HEK293T (cell line): ENCODE measurements around the gene ZNF536.

ENCODE experiments used
- ARNT ChIP-seq: fragments of 450-650 bp; IDR thresholded peaks from 2 replicates; pipeline ENCODE4 v1.6.1; 2017; ENCODE audit warnings: mild to moderate bottlenecking
- BHLHE40 ChIP-seq: fragments of 450-650 bp; IDR thresholded peaks from 2 replicates; pipeline ENCODE4 v1.6.1; 2016; ENCODE audit warnings: mild to moderate bottlenecking, moderate library complexity, borderline replicate concordance
- CTBP1 ChIP-seq: fragments of 450-650 bp; IDR thresholded peaks from 2 replicates; pipeline ENCODE4 v1.6.1; 2016; ENCODE audit warnings: borderline replicate concordance
- ELF4 ChIP-seq: fragments of 450-650 bp; IDR thresholded peaks from 2 replicates; pipeline ENCODE4 v1.6.1; 2017; ENCODE audit warnings: antibody characterized with exemption
- FOXA1 ChIP-seq: fragments of 450-650 bp; IDR thresholded peaks from 2 replicates; pipeline ENCODE4 v1.6.1; 2016; ENCODE audit warnings: mild to moderate bottlenecking
- FOXM1 ChIP-seq: fragments of 450-650 bp; IDR thresholded peaks from 2 replicates; pipeline ENCODE4 v1.6.1; 2017; ENCODE audit warnings: mild to moderate bottlenecking, borderline replicate concordance
- L3MBTL2 ChIP-seq: fragments of 450-650 bp; conservative IDR thresholded peaks from 2 replicates; pipeline ENCODE4 v1.6.1; 2016; ENCODE audit warnings: mild to moderate bottlenecking
- LEF1 ChIP-seq: fragments of 450-650 bp; IDR thresholded peaks from 2 replicates; pipeline ENCODE4 v1.6.1; 2017; ENCODE audit warnings: mild to moderate bottlenecking, borderline replicate concordance
- NFRKB ChIP-seq: fragments of 450-650 bp; IDR thresholded peaks from 2 replicates; pipeline ENCODE4 v1.6.1; 2016; ENCODE audit warnings: mild to moderate bottlenecking, moderate library complexity
- SP1 ChIP-seq: fragments of 450-650 bp; IDR thresholded peaks from 2 replicates; pipeline ENCODE4 v1.6.1; 2017
- SUZ12 ChIP-seq: fragments of 450-650 bp; IDR thresholded peaks from 2 replicates; pipeline ENCODE4 v1.6.1; 2016; ENCODE audit warnings: mild to moderate bottlenecking
- TARDBP ChIP-seq: fragments of 450-650 bp; IDR thresholded peaks from 2 replicates; pipeline ENCODE4 v1.6.1; 2016
- ZNF384 ChIP-seq: fragments of 450-650 bp; IDR thresholded peaks from 2 replicates; pipeline ENCODE4 v1.6.1; 2016
- TF ChIP-seq, protein P1 (sequence below): fragments of 450-650 bp; IDR thresholded peaks from 2 replicates; pipeline ENCODE4 v1.6.1; 2016

DNA sequence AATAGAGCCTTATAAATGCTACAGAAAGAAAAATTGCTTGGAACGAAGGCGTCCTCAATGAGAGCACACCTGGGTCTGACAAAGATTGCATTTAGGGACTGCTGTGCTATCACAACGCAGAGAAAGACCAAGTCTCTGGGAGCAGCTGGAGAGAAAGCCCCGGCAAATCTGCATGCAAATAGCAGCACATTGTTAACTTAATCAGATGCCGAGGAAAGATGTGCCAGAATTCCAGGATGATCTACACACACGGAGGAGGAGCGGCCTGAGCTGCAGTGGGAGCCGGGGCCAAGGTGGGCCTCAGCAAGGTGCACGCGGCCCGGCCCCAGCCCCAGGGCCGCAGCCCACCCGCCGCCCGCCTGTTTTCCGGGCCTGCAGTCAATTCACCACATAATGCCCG is 1.4 kb downstream of the ZNF536 start:
- no peak for TF ChIP-seq SUZ12
- TF ChIP-seq LEF1, result no peak
- TF ChIP-seq TARDBP, result no peak
- no peak for TF ChIP-seq FOXM1
- no peak for TF ChIP-seq ARNT
- TF ChIP-seq BHLHE40, result no peak
- no peak for TF ChIP-seq ELF4
- TF ChIP-seq CTBP1, result no peak
- TF ChIP-seq NFRKB, result no peak
- TF ChIP-seq L3MBTL2, result no peak
- TF ChIP-seq FOXA1, result no peak
- TF ChIP-seq, protein P1, sequence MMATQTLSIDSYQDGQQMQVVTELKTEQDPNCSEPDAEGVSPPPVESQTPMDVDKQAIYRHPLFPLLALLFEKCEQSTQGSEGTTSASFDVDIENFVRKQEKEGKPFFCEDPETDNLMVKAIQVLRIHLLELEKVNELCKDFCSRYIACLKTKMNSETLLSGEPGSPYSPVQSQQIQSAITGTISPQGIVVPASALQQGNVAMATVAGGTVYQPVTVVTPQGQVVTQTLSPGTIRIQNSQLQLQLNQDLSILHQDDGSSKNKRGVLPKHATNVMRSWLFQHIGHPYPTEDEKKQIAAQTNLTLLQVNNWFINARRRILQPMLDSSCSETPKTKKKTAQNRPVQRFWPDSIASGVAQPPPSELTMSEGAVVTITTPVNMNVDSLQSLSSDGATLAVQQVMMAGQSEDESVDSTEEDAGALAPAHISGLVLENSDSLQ, result no peak
- TF ChIP-seq ZNF384, result no peak
- TF ChIP-seq SP1, result no peak
